GM19025 (cell line): ENCODE data around the gene MYO6.
"Not testable (repeated sequence)": the region's sequence is repeated elsewhere in the genome, so short reads cannot be mapped to it uniquely, and the experiment has no call there.

Source experiments
- ATAC-seq: cut with Tn5 transposase; IDR thresholded peaks from one replicate; pipeline ENCODE4 v1.9.1; 2021; ENCODE audit warnings: mild to moderate bottlenecking, low read depth, moderate library complexity; ENCODE audit not compliant: unreplicated experiment

Gene MYO6

GRCh38 chr6:75874224-75874623 is 125.2 kb downstream of the MYO6 start:
- no peak for ATAC-seq

DNA sequence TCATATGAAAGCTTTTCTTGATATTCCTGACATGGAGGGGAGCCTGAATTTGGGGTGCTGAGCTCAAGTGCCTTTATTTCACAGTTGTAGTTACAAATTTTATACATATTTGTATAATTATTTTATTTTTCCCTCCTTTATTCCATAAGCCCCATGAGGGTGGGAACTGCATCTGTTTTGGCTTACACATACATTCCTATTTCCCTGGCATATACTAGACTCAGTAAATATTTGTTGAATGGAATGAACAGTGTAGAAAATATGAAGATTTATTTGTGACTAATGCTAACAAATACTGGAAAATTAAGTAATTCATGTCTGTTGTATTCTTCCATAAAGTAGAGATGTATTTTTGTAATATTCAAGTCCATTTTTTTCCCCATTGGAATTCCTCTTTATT is 127.1 kb downstream of the MYO6 start:
- no peak for ATAC-seq

- ATAC-seq = no peak
These were observed 131.3 kb downstream of the MYO6 start for GRCh38 chr6:75880305-75880704.

DNA sequence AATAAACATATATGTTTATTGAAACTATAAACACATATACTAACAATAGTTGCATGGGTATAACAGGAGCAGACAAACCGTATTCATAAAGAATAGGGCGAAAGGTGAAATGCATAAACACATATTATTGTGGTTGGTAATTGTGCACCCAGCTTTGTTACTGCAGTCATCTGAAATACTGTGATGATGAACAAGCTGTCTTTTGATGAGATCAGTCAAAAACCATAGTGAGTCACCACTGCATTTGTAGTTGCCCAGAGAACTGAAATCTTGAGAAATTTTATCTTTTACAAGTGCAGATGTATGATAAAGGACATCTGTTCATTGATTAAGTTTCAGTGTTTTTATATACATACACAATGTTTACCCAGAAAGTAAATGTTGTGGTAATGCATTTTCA is 133.7 kb downstream of the MYO6 start:
- ATAC-seq = no peak

DNA sequence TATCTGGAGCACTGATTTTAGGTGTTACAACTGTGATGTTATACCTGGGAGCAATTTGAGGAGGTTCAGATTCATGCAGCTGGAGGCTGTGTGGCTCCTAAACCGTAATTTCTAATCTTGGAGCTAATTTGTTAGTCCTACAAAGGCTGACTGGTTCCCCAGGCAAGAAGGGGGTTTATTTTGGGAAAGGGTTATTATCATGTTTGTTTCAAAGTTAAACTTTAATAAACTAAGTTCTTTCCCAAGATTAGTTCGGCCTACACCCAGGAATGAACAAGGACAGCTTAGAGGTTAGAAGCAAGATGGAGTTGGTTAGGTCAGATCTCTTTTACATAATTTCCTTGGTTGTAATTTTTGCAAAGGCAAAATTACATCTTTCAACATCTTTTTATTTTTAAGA is 135.8 kb downstream of the MYO6 start:
- ATAC-seq = no peak

DNA sequence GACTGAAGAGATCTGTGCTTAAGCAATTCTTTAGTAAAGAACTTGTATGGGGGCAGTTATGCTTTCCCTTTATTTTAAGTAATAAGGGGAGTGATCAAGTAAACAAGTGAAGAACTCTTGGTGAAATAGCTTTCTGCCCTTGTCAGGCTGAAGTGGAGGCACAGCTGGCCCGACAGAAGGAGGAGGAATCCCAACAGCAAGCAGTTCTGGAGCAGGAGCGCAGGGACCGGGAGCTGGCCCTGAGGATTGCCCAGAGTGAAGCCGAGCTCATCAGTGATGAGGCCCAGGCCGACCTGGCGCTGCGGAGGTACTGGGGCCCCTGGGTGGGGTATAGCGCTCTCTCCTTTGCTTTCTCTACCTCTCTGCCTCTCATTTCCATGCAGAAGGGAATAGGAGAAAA is 143.3 kb downstream of the MYO6 start:
- no peak for ATAC-seq

GRCh38 chr6:75893058-75893775 is 144.2 kb downstream of the MYO6 start:
- peak; percentile 62 for ATAC-seq

DNA sequence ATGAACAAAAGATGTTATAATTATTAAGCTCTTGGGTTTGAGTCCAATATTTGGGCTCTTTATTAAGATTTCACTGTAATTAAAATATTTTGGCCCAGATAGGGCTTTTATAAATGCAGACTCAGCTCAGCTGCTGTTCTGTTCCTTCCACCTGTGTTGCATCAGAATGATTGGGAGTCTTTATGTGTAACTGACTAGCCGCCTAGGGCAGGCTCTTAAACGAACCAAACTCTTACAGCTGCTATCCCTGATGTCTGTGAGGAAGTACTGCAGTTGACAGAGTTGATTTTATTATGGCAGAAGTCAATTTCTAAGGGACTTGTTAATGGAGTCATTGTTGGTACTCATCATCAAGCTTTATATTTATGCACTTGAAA is 144.7 kb downstream of the MYO6 start:
- ATAC-seq = peak; percentile 6

- ATAC-seq = no peak
These were observed 147.5 kb downstream of the MYO6 start for GRCh38 chr6:75896526-75896925.

DNA sequence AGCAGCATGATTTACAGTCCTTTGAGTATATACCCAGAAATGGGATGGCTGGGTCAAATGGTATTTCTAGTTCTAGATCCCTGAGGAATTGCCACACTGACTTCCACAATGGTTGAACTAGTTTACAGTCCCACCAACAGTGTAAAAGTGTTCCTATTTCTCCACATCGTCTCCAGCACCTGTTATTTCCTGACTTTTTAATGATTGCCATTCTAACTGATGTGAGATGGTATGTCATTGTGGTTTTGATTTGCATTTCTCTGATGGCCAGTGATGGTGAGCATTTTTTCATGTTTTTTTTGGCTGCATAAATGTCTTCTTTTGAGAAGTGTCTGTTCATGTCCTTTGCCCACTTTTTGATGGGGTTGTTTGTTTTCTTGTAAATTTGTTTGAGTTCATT is 151.2 kb downstream of the MYO6 start:
- ATAC-seq = not testable (repeated sequence)

GRCh38 chr6:75905129-75905528 is 156.1 kb downstream of the MYO6 start:
- ATAC-seq = not testable (repeated sequence)

DNA sequence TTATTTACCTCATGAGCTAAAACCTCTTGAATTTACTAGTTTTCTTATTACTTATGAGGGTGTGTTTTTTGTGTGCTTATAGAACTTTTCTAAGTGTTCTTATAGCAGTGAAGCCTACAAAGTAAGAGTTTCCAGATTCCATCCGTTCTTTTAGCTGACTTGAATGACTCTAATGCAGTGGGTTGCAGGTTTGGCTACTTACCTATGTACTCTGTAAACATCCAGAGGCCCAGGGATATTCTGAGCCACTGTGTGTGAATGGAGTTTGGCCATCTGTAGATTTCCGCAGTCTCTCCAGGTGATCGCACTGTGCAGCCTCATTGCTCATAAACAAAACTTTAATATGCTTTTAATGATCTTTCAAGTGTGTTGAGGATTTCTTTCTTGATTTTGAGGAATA is 157.8 kb downstream of the MYO6 start:
- ATAC-seq = no peak

DNA sequence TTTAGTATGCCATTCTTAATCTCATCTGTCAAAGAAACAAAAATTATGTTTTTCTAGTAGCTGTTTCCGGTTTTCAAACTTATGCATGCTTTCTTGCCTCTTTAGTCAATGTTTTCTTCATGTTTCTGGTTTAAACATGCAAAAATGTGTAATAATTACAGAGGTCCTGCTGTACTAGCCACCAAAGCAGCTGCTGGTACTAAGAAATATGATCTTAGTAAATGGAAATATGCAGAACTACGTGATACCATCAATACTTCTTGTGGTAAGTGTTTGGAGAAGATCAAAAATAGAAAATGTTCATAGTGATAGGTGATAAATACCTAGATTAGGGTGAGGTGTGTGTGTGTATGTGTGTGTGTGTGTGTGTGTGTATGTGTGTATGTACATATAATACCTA is 158.4 kb downstream of the MYO6 start:
- no peak for ATAC-seq

DNA sequence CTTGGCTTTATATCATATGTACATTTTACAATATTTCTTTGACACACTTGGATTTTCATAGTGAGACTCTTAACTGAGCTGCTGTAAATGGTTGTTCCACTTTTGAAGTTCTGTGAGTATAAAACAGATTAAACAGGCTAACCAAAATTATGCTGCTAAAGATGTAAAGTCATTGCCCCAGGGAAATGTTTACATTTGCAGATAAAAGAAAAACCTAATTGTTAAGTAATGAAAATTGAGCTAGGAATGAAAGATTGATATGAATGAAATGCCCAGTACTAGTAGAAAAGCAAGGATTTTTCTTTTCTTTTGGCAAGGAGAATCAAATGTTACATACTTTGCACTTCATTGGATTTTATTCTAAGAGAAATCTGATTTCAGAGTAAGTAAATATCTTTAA is 164.0 kb downstream of the MYO6 start:
- no peak for ATAC-seq

DNA sequence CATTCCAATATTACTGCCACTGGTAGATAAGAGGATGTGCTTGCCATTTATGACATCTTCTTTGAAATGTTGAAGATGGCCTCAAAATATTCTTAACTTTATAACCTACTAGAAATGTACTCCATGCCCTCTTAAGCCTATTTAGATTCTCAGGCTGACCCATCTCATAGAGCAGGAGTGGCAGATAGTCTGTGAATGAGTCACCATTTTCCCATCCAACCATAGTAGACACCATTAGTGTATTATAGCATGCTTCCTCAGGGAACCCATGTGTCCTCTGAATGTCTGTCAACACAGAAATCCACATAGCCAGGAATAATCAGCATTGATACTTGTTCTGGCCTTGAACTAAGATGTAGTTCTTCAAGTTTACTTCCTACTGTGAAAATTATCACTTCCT is 173.2 kb downstream of the MYO6 start:
- ATAC-seq = no peak

- no peak for ATAC-seq
These were observed 177.5 kb downstream of the MYO6 start for GRCh38 chr6:75926293-75927168.

- no peak for ATAC-seq
These were observed 182.1 kb downstream of the MYO6 start for GRCh38 chr6:75931011-75931680.

GRCh38 chr6:75932067-75932466 is 183.0 kb downstream of the MYO6 start:
- peak; percentile 45 for ATAC-seq

DNA sequence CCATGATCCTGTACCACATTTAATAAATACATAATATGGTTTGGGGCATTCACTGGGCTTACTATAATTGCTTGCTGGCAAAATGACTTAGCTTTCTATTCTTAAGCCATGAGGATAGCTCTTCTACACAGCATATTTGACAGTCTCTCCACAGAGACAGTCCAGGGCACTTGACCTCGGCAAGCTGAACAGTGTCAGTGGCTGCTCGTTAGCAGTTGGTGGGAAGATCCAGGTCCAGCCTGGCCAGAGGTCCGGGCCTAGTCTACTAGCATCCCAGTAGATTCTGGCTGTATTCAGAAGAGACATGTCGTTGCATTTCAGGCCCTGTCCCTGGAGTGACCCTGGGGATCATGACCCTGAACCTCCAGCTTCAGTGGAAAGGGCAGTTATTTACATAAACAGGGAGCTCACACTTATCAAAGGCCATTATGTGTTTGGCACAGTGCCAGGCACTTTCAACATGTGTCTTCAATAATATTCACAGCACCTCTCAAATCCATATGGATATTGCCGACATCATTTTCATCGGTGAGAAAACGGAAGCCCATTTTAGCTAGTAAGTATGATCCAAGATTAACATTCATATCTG is 184.4 kb downstream of the MYO6 start:
- no peak for ATAC-seq

- ATAC-seq = peak; percentile 42
These were observed 185.8 kb downstream of the MYO6 start for GRCh38 chr6:75934643-75935472.
